ENCODE results near the gene TUBB8B. TPM values are rescaled to one million over a fixed set of nuclear protein-coding genes. Genes with fewer than 3 reads are reported as not detected.

The TUBB8B gene
- total RNA-seq, 2 experiments from 2014 or later: not detected

Other genes with a start within 250 kb of the TUBB8B start
- 10 to 100 TPM; 67.4 to 82.5 TPM for gene USP14, start 108.9 kb upstream of the TUBB8B start, total RNA-seq
- gene THOC1, start 218.4 kb upstream of the TUBB8B start, total RNA-seq: 10 to 100 TPM; 46.7 to 55.9 TPM